Panc1 (cell line): Measurements from ENCODE around the gene GFRA1. TPM values are rescaled to one million over a fixed set of nuclear protein-coding genes. Genes with fewer than 3 reads are reported as not detected.

ENCODE experiments used
- ATAC-seq: fragments of 200-7000 bp; cut with Tn5 transposase; 2 replicates; pipeline ENCODE4 v1.9.1; 2020; ENCODE audit warnings: mild to moderate bottlenecking, moderate library complexity
- BruUV-seq: library from RNA; stranded (reverse); fragments of 400-500 nt; replicated peaks from 2 replicates; lab custom pipeline; 2021; lab: Mats Ljungman, UMichigan
- CTCF ChIA-PET: fragments of 300-600 bp; sonication (Branson Sonifier 250); formaldehyde crosslinking; loops from one replicate; lab custom pipeline; 2022; ENCODE audit warnings: antibody characterized with exemption; lab: Charles Lee
- POLR2A ChIA-PET: fragments of 300-600 bp; sonication (Branson Sonifier 250); formaldehyde crosslinking; loops from one replicate; lab custom pipeline; 2022; ENCODE audit warnings: antibody characterized with exemption; lab: Charles Lee
- DNase-seq: peaks from one replicate; pipeline ENCODE4 v3.0.0-alpha.2; 2010; ENCODE audit warnings: low read depth, low spot score
- H3K27ac ChIP-seq: 2 replicates; pipeline ENCODE4 v1.5.1; 2011; ENCODE audit warnings: mild to moderate bottlenecking, low read length, inconsistent platforms
- H3K27me3 ChIP-seq: fragments of 200-500 bp; sonication (Bioruptor generic); 2 replicates; pipeline ENCODE4 v1.6.0; 2014; ENCODE audit warnings: low read length, inconsistent platforms; ENCODE audit not compliant: control insufficient read depth, insufficient read depth
- H3K36me3 ChIP-seq: fragments of 200-500 bp; sonication (Bioruptor generic); 2 replicates; pipeline ENCODE4 v1.5.1; 2014; ENCODE audit warnings: inconsistent platforms, mild to moderate bottlenecking, low read length, moderate library complexity; ENCODE audit not compliant: control insufficient read depth, insufficient read depth
- H3K4me1 ChIP-seq: 2 replicates; pipeline ENCODE4 v1.5.1; 2011; ENCODE audit warnings: inconsistent platforms, mild to moderate bottlenecking, low read length, moderate library complexity; ENCODE audit not compliant: control insufficient read depth, insufficient read depth
- H3K4me3 ChIP-seq, 2 experiments: 2 replicates each; pipeline ENCODE4 v1.5.1; 2011 to 2012; ENCODE audit warnings: low read depth in 2 of 2, low read length in 2 of 2, mild to moderate bottlenecking in 2 of 2, inconsistent platforms in 1 of 2, moderate library complexity in 1 of 2
- H3K9me3 ChIP-seq: fragments of 200-500 bp; sonication (Bioruptor generic); 2 replicates; pipeline ENCODE4 v1.5.1; 2014; ENCODE audit warnings: low read depth, mild to moderate bottlenecking, inconsistent platforms, low read length, moderate library complexity; ENCODE audit not compliant: control insufficient read depth, insufficient read depth
- POLR2AphosphoS5 ChIP-seq: IDR thresholded peaks from 2 replicates; pipeline ENCODE4 v1.6.1; 2012; ENCODE audit warnings: mild to moderate bottlenecking, low read depth, low read length, moderate library complexity
- SIN3A ChIP-seq: IDR thresholded peaks from 2 replicates; pipeline ENCODE4 v1.6.1; 2012; ENCODE audit warnings: low read depth, mild to moderate bottlenecking, low read length, moderate library complexity, borderline replicate concordance; ENCODE audit not compliant: insufficient read depth
- TCF7L2 ChIP-seq: IDR thresholded peaks from 2 replicates; pipeline ENCODE4 v1.6.1; 2011; ENCODE audit warnings: mild to moderate bottlenecking, low read depth, low read length, inconsistent platforms
- in situ Hi-C: cut with HindIII; loops from 2 replicates; pipeline ENCODE4 v1.10.0; 2016; ENCODE audit warnings: low sequenced_read_pairs, low pct_unique_long_range_greater_than_20kb
- intact Hi-C: fragments of 100-400 bp; cut with micrococcal nuclease; formaldehyde crosslinking; loops from one replicate; pipeline ENCODE4 v1.10.0; 2022; ENCODE audit not compliant: unreplicated experiment
- total RNA-seq: library from RNA; stranded (reverse); gene quantifications from one replicate; pipeline ENCODE4 v1.2.1, GENCODE V29; 2021; ENCODE audit not compliant: unreplicated experiment
- TF ChIP-seq, protein P1 (sequence below), 2 experiments: IDR thresholded peaks; 2 replicates each; pipeline ENCODE4 v1.6.1; 2011 to 2012; ENCODE audit warnings: low read depth in 2 of 2, control low read depth in 1 of 2, low read length in 1 of 2, mild to moderate bottlenecking in 1 of 2, moderate library complexity in 1 of 2; ENCODE audit not compliant: insufficient read depth in 1 of 2
- TF ChIP-seq, protein P2 (sequence below): fragments of 450-650 bp; IDR thresholded peaks from 2 replicates; pipeline ENCODE4 v1.5.1; 2017; ENCODE audit warnings: mild to moderate bottlenecking

The GFRA1 gene
- total RNA-seq, 1 experiment from 2014 or later: 0.10 TPM

DNA sequence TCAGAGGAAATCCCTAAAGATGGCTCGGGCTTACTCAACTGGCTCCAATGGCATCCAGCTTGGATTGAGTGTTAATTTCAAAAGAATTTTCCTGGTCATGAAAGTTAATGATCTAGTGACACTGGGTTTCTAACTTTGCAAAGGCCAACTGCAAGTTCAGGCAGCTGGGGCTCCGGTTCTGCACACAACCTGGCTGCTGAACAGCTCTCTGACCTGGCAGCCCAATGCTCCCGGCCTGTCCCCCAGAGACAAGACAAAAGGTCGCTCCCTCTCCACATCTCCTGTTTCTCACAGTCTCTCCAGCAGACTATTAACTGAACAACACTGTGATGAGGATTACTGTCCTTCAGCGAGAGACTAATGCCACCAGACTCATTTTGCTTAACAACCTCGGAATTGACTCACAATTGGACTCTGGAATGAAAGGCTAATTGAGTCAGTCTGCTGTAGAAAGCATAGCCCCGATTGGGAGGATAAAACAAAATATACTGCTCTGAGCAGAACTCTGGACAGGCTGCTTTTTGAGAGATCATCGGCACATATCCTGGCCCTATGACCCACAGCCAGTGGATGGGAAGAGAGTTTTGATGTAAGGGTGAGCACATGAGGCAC lies 174.5 kb downstream of the GFRA1 start:
- no peaks in the 10 kb centered on the region for H3K4me1 ChIP-seq
- intact Hi-C loops: no loop called here
- TF ChIP-seq, protein P1, sequence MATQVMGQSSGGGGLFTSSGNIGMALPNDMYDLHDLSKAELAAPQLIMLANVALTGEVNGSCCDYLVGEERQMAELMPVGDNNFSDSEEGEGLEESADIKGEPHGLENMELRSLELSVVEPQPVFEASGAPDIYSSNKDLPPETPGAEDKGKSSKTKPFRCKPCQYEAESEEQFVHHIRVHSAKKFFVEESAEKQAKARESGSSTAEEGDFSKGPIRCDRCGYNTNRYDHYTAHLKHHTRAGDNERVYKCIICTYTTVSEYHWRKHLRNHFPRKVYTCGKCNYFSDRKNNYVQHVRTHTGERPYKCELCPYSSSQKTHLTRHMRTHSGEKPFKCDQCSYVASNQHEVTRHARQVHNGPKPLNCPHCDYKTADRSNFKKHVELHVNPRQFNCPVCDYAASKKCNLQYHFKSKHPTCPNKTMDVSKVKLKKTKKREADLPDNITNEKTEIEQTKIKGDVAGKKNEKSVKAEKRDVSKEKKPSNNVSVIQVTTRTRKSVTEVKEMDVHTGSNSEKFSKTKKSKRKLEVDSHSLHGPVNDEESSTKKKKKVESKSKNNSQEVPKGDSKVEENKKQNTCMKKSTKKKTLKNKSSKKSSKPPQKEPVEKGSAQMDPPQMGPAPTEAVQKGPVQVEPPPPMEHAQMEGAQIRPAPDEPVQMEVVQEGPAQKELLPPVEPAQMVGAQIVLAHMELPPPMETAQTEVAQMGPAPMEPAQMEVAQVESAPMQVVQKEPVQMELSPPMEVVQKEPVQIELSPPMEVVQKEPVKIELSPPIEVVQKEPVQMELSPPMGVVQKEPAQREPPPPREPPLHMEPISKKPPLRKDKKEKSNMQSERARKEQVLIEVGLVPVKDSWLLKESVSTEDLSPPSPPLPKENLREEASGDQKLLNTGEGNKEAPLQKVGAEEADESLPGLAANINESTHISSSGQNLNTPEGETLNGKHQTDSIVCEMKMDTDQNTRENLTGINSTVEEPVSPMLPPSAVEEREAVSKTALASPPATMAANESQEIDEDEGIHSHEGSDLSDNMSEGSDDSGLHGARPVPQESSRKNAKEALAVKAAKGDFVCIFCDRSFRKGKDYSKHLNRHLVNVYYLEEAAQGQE (IDR thresholded peaks at IDR 0.05; ENCODE audit: insufficient read depth in 1 of 2, low read depth in 2 of 2, low read length in 1 of 2): no peak
- TF ChIP-seq, protein P2, sequence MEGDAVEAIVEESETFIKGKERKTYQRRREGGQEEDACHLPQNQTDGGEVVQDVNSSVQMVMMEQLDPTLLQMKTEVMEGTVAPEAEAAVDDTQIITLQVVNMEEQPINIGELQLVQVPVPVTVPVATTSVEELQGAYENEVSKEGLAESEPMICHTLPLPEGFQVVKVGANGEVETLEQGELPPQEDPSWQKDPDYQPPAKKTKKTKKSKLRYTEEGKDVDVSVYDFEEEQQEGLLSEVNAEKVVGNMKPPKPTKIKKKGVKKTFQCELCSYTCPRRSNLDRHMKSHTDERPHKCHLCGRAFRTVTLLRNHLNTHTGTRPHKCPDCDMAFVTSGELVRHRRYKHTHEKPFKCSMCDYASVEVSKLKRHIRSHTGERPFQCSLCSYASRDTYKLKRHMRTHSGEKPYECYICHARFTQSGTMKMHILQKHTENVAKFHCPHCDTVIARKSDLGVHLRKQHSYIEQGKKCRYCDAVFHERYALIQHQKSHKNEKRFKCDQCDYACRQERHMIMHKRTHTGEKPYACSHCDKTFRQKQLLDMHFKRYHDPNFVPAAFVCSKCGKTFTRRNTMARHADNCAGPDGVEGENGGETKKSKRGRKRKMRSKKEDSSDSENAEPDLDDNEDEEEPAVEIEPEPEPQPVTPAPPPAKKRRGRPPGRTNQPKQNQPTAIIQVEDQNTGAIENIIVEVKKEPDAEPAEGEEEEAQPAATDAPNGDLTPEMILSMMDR: no peak
- no peak for TF ChIP-seq TCF7L2
- no peak for TF ChIP-seq POLR2AphosphoS5
- TF ChIP-seq SIN3A: no peak
- H3K27me3 ChIP-seq: peaks cover 19% of the 10 kb centered on the region
- POLR2A ChIA-PET: no interaction called here
- ATAC-seq (no peak), DNase-seq (no peak)
- in situ Hi-C loops: no loop called here
- H3K4me3 ChIP-seq: no peak overlapping the region
- CTCF ChIA-PET: no interaction called here
- no peak overlapping the region for H3K27ac ChIP-seq
- no peaks in the 10 kb centered on the region for H3K36me3 ChIP-seq
- no peaks in the 10 kb centered on the region for H3K9me3 ChIP-seq
- no TSS peak for BruUV-seq

DNA sequence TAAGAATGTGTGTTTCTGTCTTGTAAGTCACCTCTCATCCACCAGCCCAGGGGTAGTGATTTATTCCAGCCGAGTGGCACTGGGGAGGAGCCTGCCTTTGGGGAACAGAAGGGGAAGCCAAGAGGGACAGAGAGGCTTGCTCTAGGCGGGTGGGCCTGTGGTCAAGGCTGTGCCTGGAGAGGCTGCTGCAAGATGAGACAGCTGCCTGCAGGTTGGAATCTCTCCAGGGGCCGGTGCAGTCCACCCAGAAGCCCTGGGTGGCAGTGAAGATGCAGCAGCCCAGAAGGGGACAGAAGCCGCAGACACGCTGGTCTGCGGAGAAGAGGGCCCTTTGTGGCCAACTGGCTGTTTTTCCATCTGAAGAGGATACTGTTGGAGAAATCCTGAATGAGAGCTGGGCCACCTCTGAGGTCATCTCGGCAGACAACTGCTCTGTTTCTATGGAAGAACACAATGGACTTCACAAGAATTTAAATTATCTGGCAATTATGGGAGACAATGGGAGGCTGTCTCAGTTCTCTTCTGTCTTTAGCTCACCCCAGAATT lies 175.7 kb downstream of the GFRA1 start:
- H3K27me3 ChIP-seq: peaks cover 15% of the 10 kb centered on the region
- ChIA-PET POLR2A (no interaction called here), CTCF (no interaction called here)
- no peak overlapping the region for H3K4me3 ChIP-seq
- DNase-seq: no peak
- no peaks in the 10 kb centered on the region for H3K36me3 ChIP-seq
- intact Hi-C loops: no loop called here
- no peak overlapping the region for H3K27ac ChIP-seq
- H3K4me1 ChIP-seq: no peaks in the 10 kb centered on the region
- ATAC-seq: no peak
- in situ Hi-C loops: no loop called here
- H3K9me3 ChIP-seq: no peaks in the 10 kb centered on the region
- TF ChIP-seq POLR2AphosphoS5 (no peak), SIN3A (no peak), TCF7L2 (no peak)
- TF ChIP-seq, protein P2: no peak
- TF ChIP-seq, protein P1 (IDR thresholded peaks at IDR 0.05; ENCODE audit: insufficient read depth in 1 of 2, low read depth in 2 of 2, low read length in 1 of 2): no peak
- no TSS peak for BruUV-seq
